Activated T-helper 2 cell treated with anti-CD3 and anti-CD28 coated beads, Interferon-gamma antibody, Interleukin-2, Interleukin-4, amounts not matched to agents 10 μg/mL and 5 μg/mL and 100 μg/mL, durations not matched to agents 14 hours and 24 hours and 36 hours (primary cell): Measurements from ENCODE around the gene SPIB. TPM values are rescaled to one million over a fixed set of nuclear protein-coding genes. Genes with fewer than 3 reads are reported as not detected.

Source experiments
- DNase-seq: peaks from one replicate; pipeline ENCODE4 v3.0.0; 2021; ENCODE audit warnings: low spot score
- H3K27ac Mint-ChIP-seq: one replicate; pipeline ENCODE4 v1.8.0; 2021; ENCODE audit warnings: mixed read lengths
- H3K27me3 Mint-ChIP-seq: one replicate; pipeline ENCODE4 v1.8.0; 2021; ENCODE audit warnings: low read depth, mixed read lengths
- H3K36me3 Mint-ChIP-seq: one replicate; pipeline ENCODE4 v1.8.0; 2021; ENCODE audit warnings: low read depth, mixed read lengths
- H3K4me1 Mint-ChIP-seq: one replicate; pipeline ENCODE4 v1.8.0; 2021; ENCODE audit warnings: low read depth, mixed read lengths
- H3K4me3 Mint-ChIP-seq: one replicate; pipeline ENCODE4 v1.8.0; 2021; ENCODE audit warnings: low read depth, mild to moderate bottlenecking, moderate library complexity, mixed read lengths
- H3K9me3 Mint-ChIP-seq: one replicate; pipeline ENCODE4 v1.8.0; 2021; ENCODE audit warnings: mixed read lengths
- intact Hi-C: fragments of 100-400 bp; cut with micrococcal nuclease; formaldehyde crosslinking; loops from one replicate; pipeline ENCODE4 v1.15.1; 2023
- total RNA-seq: library from RNA; stranded (reverse); gene quantifications from 2 replicates; pipeline ENCODE4 v1.2.3, GENCODE V29; 2022

Gene SPIB
- total RNA-seq, 1 donor from 2014 or later: 0.66 TPM

- Mint-ChIP-seq H3K9me3 (no peaks in the 10 kb centered on the region), H3K4me3 (no peak overlapping the region), H3K27ac (no peak overlapping the region), H3K36me3 (peaks cover 21% of the 10 kb centered on the region), H3K27me3 (peaks cover 10% of the 10 kb centered on the region), H3K4me1 (peaks cover 10% of the 10 kb centered on the region)
- no peak for DNase-seq
- intact Hi-C loops: no loop called here
These were observed 2.4 kb upstream of the SPIB start for GRCh38 chr19:50416034-50416977.

- Mint-ChIP-seq H3K27me3 (peaks cover 10% of the 10 kb centered on the region), H3K4me1 (peaks cover 10% of the 10 kb centered on the region), H3K9me3 (no peaks in the 10 kb centered on the region), H3K4me3 (no peak overlapping the region), H3K27ac (no peak overlapping the region), H3K36me3 (peaks cover 17% of the 10 kb centered on the region)
- intact Hi-C loops: no loop called here
- DNase-seq: no peak
These were observed 1.3 kb upstream of the SPIB start for GRCh38 chr19:50417111-50418081.

GRCh38 chr19:50419022-50419579 is 363 bp downstream of the SPIB start:
- H3K9me3 Mint-ChIP-seq: no peaks in the 10 kb centered on the region
- intact Hi-C loops: no loop called here
- peaks cover 10% of the 10 kb centered on the region for H3K27me3 Mint-ChIP-seq
- no peak overlapping the region for H3K4me3 Mint-ChIP-seq
- peaks cover 11% of the 10 kb centered on the region for H3K36me3 Mint-ChIP-seq
- H3K4me1 Mint-ChIP-seq: peaks cover 10% of the 10 kb centered on the region
- no peak for DNase-seq
- H3K27ac Mint-ChIP-seq: no peak overlapping the region

GRCh38 chr19:50419580-50420035 is 870 bp downstream of the SPIB start:
- Mint-ChIP-seq H3K9me3 (no peaks in the 10 kb centered on the region), H3K36me3 (peaks cover 8% of the 10 kb centered on the region), H3K4me3 (no peak overlapping the region), H3K27me3 (peaks cover 10% of the 10 kb centered on the region), H3K27ac (no peak overlapping the region), H3K4me1 (peaks cover 10% of the 10 kb centered on the region)
- no peak for DNase-seq
- intact Hi-C loops: no loop called here

GRCh38 chr19:50420127-50420526 is 1.4 kb downstream of the SPIB start:
- Mint-ChIP-seq H3K36me3 (peaks cover 6% of the 10 kb centered on the region), H3K4me1 (peaks cover 10% of the 10 kb centered on the region), H3K9me3 (no peaks in the 10 kb centered on the region), H3K4me3 (no peak overlapping the region), H3K27ac (no peak overlapping the region), H3K27me3 (peaks cover 10% of the 10 kb centered on the region)
- no peak for DNase-seq
- intact Hi-C loops: no loop called here

GRCh38 chr19:50420808-50421207 is 2.1 kb downstream of the SPIB start:
- H3K27ac Mint-ChIP-seq: no peak overlapping the region
- peaks cover 10% of the 10 kb centered on the region for H3K4me1 Mint-ChIP-seq
- intact Hi-C loops: no loop called here

GRCh38 chr19:50422397-50423278 is 3.9 kb downstream of the SPIB start:
- Mint-ChIP-seq H3K36me3 (peaks cover 6% of the 10 kb centered on the region), H3K27ac (no peak overlapping the region), H3K4me1 (peaks cover 10% of the 10 kb centered on the region), H3K27me3 (peaks cover 10% of the 10 kb centered on the region), H3K9me3 (no peaks in the 10 kb centered on the region), H3K4me3 (no peak overlapping the region)
- intact Hi-C loops: no loop called here
- DNase-seq: no peak

More at GRCh38 chr19:50420808-50421207, 2.1 kb downstream of the SPIB start:
- Mint-ChIP-seq H3K9me3 (no peaks in the 10 kb centered on the region), H3K27me3 (peaks cover 10% of the 10 kb centered on the region), H3K4me3 (no peak overlapping the region), H3K36me3 (peaks cover 6% of the 10 kb centered on the region)
- no peak for DNase-seq

GRCh38 chr19:50423279-50424113 is 4.8 kb downstream of the SPIB start:
- no peaks in the 10 kb centered on the region for H3K9me3 Mint-ChIP-seq
- peaks cover 10% of the 10 kb centered on the region for H3K27me3 Mint-ChIP-seq
- H3K27ac Mint-ChIP-seq: no peak overlapping the region
- peaks cover 6% of the 10 kb centered on the region for H3K36me3 Mint-ChIP-seq
- H3K4me3 Mint-ChIP-seq: no peak overlapping the region
- intact Hi-C loops: no loop called here
- no peak for DNase-seq
- H3K4me1 Mint-ChIP-seq: peaks cover 10% of the 10 kb centered on the region

- DNase-seq: no peak
- H3K36me3 Mint-ChIP-seq: no peaks in the 10 kb centered on the region
- no peaks in the 10 kb centered on the region for H3K4me1 Mint-ChIP-seq
- intact Hi-C loops: no loop called here
- no peaks in the 10 kb centered on the region for H3K9me3 Mint-ChIP-seq
- H3K27me3 Mint-ChIP-seq: no peaks in the 10 kb centered on the region
- H3K27ac Mint-ChIP-seq: no peak overlapping the region
- no peak overlapping the region for H3K4me3 Mint-ChIP-seq
These were observed 6.8 kb downstream of the SPIB start for GRCh38 chr19:50425581-50425980.

GRCh38 chr19:50427318-50427925 is 8.7 kb downstream of the SPIB start:
- no peak for DNase-seq
- H3K4me1 Mint-ChIP-seq: peaks cover 8% of the 10 kb centered on the region
- no peaks in the 10 kb centered on the region for H3K9me3 Mint-ChIP-seq
- peaks cover 3% of the 10 kb centered on the region for H3K27me3 Mint-ChIP-seq
- H3K27ac Mint-ChIP-seq: no peak overlapping the region
- H3K4me3 Mint-ChIP-seq: no peak overlapping the region
- no peaks in the 10 kb centered on the region for H3K36me3 Mint-ChIP-seq
- intact Hi-C loops: no loop called here

- DNase-seq: no peak
These were observed 9.3 kb downstream of the SPIB start for GRCh38 chr19:50427997-50428425.

More at GRCh38 chr19:50427997-50428425, 9.3 kb downstream of the SPIB start:
- no peaks in the 10 kb centered on the region for H3K36me3 Mint-ChIP-seq
- H3K4me3 Mint-ChIP-seq: peak overlapping the region; percentile 21
- intact Hi-C loops: no loop called here
- H3K4me1 Mint-ChIP-seq: peaks cover 8% of the 10 kb centered on the region
- H3K27me3 Mint-ChIP-seq: peaks cover 7% of the 10 kb centered on the region
- no peak overlapping the region for H3K27ac Mint-ChIP-seq
- no peaks in the 10 kb centered on the region for H3K9me3 Mint-ChIP-seq
